Stimulated activated CD8-positive, alpha-beta memory T cell treated with anti-CD3 and anti-CD28 coated beads, Interleukin-12 subunit alpha, Interleukin-12 subunit beta, amount 100 ng/mL, for 24 hours (primary cell): Measurements from ENCODE around the gene OR52I2.

Experiments used
- DNase-seq: peaks from one replicate; pipeline ENCODE4 v3.0.0-alpha.2; 2020; ENCODE audit errors: extremely low read depth

OR52I2 gene

GRCh38 chr11:4581443-4581842, at the start of gene OR52I2:
Gene OR52I2 (plus strand): TSS chr11:4581743.
- no peak for DNase-seq

GRCh38 chr11:4539603-4540219, 41.8 kb upstream of the OR52I2 start:
- DNase-seq: peak; percentile 5

GRCh38 chr11:4541071-4541470, 40.5 kb upstream of the OR52I2 start:
- DNase-seq: no peak

- no peak for DNase-seq
These were observed 38.0 kb upstream of the OR52I2 start for GRCh38 chr11:4543561-4543960.

- no peak for DNase-seq
These were observed 36.7 kb upstream of the OR52I2 start, which contains the start of gene OR52M1 for GRCh38 chr11:4544891-4545290. Gene OR52M1 (plus strand): TSS chr11:4545191. CDS start chr11:4545191, 0 bp downstream.

GRCh38 chr11:4546878-4547277, 34.7 kb upstream of the OR52I2 start:
- DNase-seq: no peak

- DNase-seq: no peak
These were observed 34.1 kb upstream of the OR52I2 start for GRCh38 chr11:4547416-4547815.

GRCh38 chr11:4551346-4551979, 30.1 kb upstream of the OR52I2 start:
- DNase-seq: no peak

GRCh38 chr11:4559527-4560440, 21.8 kb upstream of the OR52I2 start:
- DNase-seq: no peak

GRCh38 chr11:4560467-4560866, 21.1 kb upstream of the OR52I2 start:
- DNase-seq: no peak

- DNase-seq: no peak
These were observed 16.2 kb upstream of the OR52I2 start for GRCh38 chr11:4565371-4565770.

- no peak for DNase-seq
These were observed 12.5 kb upstream of the OR52I2 start for GRCh38 chr11:4569075-4569474.

- no peak for DNase-seq
These were observed 4.7 kb upstream of the OR52I2 start for GRCh38 chr11:4576880-4577279.

GRCh38 chr11:4577761-4578160, 3.8 kb upstream of the OR52I2 start:
- no peak for DNase-seq

- DNase-seq: no peak
These were observed 2.9 kb upstream of the OR52I2 start for GRCh38 chr11:4578624-4579023.

GRCh38 chr11:4580124-4580523, 1.4 kb upstream of the OR52I2 start:
- no peak for DNase-seq

- DNase-seq: no peak
These were observed 7.5 kb downstream of the OR52I2 start for GRCh38 chr11:4589017-4589416.

- DNase-seq: no peak
These were observed 12.2 kb downstream of the OR52I2 start, which contains the start of gene OR52I1 for GRCh38 chr11:4593739-4594138. Gene OR52I1 (plus strand): TSS chr11:4594039. CDS start chr11:4594039, 0 bp downstream.

GRCh38 chr11:4605057-4605456, 23.5 kb downstream of the OR52I2 start:
- DNase-seq: no peak

- no peak for DNase-seq
These were observed 24.9 kb downstream of the OR52I2 start for GRCh38 chr11:4606231-4607015.

- no peak for DNase-seq
These were observed 25.6 kb downstream of the OR52I2 start for GRCh38 chr11:4607096-4607495.
